HG03039 (cell line): ENCODE results near the gene PDGFB.

Source experiments
- ATAC-seq: cut with Tn5 transposase; IDR thresholded peaks from one replicate; pipeline ENCODE4 v1.9.1; 2021; ENCODE audit warnings: mild to moderate bottlenecking, moderate library complexity; ENCODE audit not compliant: unreplicated experiment

Gene PDGFB

GRCh38 chr22:39208013-39208680 lies 36.6 kb downstream of the PDGFB start:
- no peak for ATAC-seq

- ATAC-seq, result no peak
Measured at GRCh38 chr22:39207141-39208012, 37.4 kb downstream of the PDGFB start.

- no peak for ATAC-seq
Measured at GRCh38 chr22:39206491-39206890, 38.3 kb downstream of the PDGFB start.

GRCh38 chr22:39205344-39206021 lies 39.3 kb downstream of the PDGFB start:
- ATAC-seq, result no peak

- ATAC-seq, result no peak
Measured at GRCh38 chr22:39204216-39204615, 40.6 kb downstream of the PDGFB start.

GRCh38 chr22:39197578-39197977 lies 47.2 kb downstream of the PDGFB start:
- no peak for ATAC-seq

- no peak for ATAC-seq
Measured at GRCh38 chr22:39194098-39194497, 50.7 kb downstream of the PDGFB start.

GRCh38 chr22:39188809-39189208 lies 56.0 kb downstream of the PDGFB start:
- ATAC-seq, result no peak

- no peak for ATAC-seq
Measured at GRCh38 chr22:39185601-39186012, 59.2 kb downstream of the PDGFB start.

GRCh38 chr22:39184586-39185577 lies 59.9 kb downstream of the PDGFB start:
- no peak for ATAC-seq

GRCh38 chr22:39183991-39184585 lies 60.7 kb downstream of the PDGFB start:
- ATAC-seq, result no peak

GRCh38 chr22:39182478-39183030 lies 62.2 kb downstream of the PDGFB start:
- ATAC-seq, result no peak

GRCh38 chr22:39181778-39182177 lies 63.0 kb downstream of the PDGFB start:
- ATAC-seq, result no peak

GRCh38 chr22:39181356-39181755 lies 63.4 kb downstream of the PDGFB start:
- ATAC-seq, result no peak

GRCh38 chr22:39179841-39180335 lies 64.9 kb downstream of the PDGFB start:
- ATAC-seq, result no peak

- no peak for ATAC-seq
Measured at GRCh38 chr22:39179401-39179827, 65.4 kb downstream of the PDGFB start.

GRCh38 chr22:39178206-39179111 lies 66.3 kb downstream of the PDGFB start:
- ATAC-seq, result no peak

GRCh38 chr22:39177791-39178190 lies 67.0 kb downstream of the PDGFB start:
- ATAC-seq, result no peak

GRCh38 chr22:39177456-39177775 lies 67.4 kb downstream of the PDGFB start:
- ATAC-seq, result no peak
